GM19035 (cell line): ENCODE measurements around the gene GLUD1.
"Not testable (repeated sequence)": the region's sequence is repeated elsewhere in the genome, so short reads cannot be mapped to it uniquely, and the experiment has no call there.

Experiments
- ATAC-seq: cut with Tn5 transposase; IDR thresholded peaks from one replicate; pipeline ENCODE4 v1.9.1; 2021; ENCODE audit not compliant: unreplicated experiment

Gene GLUD1

DNA sequence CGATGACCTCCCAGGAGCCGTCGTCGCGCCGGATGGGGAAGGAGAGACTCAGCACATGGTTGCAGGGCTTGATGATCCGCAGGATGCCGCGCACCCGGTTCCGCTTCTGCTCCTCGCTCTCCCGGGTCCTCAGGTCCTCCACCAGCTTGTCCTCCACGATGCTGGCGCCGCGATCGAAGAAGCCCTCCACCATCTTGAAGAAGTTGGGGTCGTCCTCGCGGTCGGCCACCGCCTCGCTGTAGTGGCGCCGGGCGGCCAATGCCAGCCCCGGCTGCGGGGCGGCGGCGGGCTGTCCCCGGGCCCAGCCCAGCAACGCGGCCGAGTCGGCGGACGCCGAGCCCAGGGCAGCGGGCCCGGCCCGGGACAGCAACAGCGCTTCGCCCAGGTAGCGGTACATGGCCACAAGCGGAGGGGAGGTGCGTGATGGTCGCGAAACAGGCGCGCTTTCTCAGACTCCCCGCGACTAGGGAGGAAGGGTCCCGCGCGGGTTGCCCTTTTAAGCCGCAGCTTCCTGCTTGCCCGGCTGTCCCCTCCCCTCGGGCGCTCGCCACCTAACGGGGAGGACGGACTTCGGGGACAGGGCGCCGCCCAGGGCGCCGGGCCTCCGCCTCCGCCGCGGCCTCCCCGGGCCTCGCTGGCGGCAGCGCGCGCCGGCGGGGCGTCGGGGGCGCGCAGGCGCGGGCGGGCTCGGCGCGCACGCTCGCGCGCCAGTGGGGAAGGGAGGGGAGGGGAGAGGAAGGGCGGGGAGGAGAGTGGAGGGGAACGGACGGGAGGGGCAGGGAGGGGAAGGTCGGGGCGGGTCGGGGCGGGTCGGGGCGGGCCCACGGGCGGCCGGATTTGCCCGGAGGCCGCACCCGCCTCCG lies at the start of gene GLUD1, which contains the start of gene SHLD2:
Gene GLUD1 (minus strand): TSS at position 471 of the 863 bp plus-strand sequence. CDS start 74 bp downstream, at position 397.
Gene SHLD2 (plus strand): TSS at position 834 of the 863 bp plus-strand sequence. CDS start 56,149 bp downstream, outside the sequence.
- peak; percentile 71 for ATAC-seq

DNA sequence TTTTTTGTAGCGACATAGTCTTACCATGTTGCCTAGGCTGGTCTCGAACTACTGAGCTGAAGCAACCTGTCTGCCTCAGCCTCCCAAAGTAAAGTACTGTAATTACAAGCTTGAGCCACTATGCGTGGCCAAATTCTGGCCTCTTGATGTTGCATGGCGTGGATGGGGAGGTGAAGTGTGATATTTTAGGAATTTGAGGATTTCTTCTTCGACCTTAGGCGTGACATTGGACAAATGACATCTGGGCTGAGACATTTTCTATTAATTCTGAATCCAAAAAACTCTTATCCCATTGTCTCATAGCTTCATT lies 48.4 kb upstream of the GLUD1 start:
- ATAC-seq, result not testable (repeated sequence)

DNA sequence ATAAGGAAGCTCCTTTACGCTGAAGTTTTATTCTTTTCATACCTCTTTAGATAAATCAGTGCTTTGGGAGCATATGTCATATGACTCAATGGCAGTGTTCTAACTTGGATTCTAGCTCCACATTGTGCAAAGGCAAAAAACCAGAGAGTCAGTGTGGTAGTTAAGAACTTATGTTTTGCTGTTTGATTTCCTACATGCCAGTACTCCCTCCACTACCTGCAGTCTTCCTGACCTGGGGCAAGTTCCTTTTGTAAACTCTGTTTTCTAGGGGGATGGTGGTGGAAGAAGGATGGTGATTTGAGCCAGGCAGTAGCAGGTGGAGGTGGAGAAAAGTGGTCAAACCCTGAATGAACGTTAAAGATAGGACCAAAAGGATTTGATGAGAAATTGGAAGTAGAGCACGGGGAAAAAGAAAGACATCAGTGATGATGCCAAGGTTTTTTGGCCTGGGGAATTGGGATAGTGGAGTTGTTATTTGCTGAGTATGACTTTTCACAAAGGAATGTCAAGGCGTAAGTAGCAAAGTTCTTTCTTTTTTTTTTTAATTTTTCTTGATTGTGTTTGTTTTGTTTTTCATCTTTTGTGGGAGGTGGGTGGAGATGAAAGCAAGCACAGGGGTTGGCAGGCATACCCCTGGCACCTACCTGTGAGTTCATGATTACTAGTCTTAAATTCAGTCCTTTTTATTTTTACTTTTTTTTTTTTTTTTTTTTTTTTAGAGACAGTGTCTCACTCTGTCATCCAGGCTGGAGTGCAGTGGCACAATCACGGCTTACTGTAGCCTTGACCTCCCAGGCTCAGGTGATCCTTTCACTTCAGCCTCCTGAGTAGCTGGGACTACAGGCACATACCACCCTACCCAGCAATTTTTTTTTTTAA lies 47.8 kb upstream of the GLUD1 start:
- ATAC-seq, result not testable (repeated sequence)

DNA sequence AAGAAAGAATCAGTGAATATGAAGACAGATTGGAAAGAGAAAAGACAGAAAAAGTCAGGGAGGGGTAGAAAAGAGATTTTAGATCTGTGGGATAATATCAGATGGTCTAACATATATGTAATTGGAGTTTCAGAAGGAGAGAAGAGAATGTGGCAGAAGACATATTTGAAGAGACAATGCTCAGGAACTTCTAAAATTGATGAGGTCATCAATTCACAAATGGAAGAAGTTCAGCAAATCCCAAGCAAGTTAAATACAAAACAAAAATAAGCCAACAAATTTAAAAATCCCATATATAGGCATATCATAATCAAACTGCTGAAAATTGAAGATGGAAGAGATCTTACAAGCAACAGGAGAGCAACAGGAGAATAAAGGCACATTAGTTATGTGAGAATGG lies 42.8 kb upstream of the GLUD1 start:
- ATAC-seq, result not testable (repeated sequence)

DNA sequence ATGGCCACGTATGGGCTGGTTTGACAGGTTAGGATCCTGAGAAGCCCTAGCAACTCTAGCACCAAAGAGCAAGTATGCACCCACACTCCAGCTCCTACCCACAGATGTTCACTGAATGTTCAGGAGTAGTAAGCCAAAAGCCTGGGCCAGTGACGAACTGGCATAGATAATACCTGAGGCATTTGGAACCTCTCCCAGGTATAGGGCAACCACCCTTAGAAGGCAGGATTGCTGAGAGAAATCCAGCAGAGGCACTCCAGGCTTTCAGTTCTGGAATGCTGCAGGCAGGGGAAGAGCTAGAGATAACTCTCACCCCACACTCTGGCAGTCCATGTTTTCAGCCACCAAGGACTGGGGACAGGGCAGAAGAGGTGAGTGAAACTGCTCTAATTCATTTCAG lies 39.8 kb upstream of the GLUD1 start:
- not testable (repeated sequence) for ATAC-seq

DNA sequence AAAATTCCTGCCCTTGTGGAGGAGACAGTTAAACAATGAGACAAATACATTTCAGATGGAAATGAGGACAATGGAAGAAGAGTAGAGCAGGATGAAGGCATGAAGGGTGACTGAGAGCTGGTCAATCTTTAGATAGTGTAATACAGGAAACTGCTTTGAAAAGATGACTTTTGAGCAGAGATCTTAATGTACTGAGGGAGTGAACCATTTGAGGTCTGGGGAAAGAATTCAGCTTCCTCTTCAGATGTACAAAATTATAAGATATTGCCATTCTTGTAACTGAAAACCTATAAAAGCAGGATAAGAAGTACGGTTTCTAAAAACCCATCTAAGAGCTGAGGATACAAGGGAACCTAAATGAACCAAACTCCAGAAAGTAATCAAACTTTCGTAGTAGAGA lies 39.3 kb upstream of the GLUD1 start:
- not testable (repeated sequence) for ATAC-seq

DNA sequence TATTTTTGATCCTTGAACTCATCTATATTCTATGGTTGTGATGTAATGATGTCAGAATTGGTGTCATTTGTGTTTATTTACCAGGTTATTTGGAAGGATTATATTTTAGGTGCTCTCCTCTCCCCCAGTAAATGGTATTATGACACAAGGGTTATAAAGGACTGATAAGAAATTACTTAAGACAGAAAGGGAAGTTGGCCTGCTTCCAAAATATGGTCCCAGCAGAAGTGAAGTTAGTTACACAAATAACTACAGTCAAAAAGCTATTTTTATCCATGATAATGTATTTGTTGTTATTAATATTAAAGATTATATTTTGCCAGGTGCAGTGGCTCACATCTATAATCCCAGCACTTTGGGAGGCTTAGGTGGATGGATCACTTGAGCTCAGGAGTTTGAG lies 37.5 kb upstream of the GLUD1 start:
- ATAC-seq, result not testable (repeated sequence)

DNA sequence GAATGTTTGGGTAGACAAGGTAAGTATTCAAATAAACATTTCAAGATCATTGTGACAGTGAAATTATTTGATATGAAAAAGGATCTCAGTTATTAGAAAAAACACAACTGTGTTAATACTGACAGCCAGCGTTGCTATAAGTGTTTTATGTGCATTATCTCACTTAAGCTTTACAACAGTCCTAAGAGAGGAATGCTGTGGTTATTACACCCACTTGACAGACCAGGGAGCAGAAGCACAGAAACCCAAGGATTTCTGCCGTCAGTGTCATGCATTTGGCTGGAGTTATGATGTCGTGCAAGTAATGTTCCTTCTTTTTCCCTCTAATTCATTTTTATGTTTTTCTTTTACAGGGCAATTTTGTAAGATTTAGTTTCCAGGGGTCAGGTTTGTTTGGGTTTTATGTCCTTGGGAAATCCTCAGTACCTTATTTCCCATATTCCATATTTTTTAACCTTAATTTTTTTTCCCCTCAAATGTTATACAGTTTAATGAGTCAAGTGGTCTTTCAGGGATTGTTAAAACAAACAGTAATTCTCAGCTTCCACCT lies 33.0 kb upstream of the GLUD1 start:
- not testable (repeated sequence) for ATAC-seq

DNA sequence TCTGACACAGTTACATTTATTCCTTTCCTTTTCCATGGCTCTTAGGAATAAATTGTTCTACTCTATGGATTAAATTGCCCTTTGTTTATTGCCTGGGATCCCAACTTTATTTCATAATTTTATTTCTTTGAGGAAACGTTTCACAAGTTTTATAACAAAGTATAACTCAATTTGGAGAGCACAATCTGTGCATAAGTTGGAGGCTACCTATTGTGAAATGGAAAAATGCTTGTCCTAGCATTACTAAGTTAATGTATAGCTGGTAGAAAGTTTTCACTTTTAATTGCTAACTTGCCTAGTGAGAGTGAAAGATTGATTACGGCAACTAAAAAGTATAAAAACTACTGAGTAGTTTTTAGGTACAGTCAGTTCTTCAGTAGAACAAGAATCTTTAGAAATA lies 32.4 kb upstream of the GLUD1 start:
- ATAC-seq, result not testable (repeated sequence)

DNA sequence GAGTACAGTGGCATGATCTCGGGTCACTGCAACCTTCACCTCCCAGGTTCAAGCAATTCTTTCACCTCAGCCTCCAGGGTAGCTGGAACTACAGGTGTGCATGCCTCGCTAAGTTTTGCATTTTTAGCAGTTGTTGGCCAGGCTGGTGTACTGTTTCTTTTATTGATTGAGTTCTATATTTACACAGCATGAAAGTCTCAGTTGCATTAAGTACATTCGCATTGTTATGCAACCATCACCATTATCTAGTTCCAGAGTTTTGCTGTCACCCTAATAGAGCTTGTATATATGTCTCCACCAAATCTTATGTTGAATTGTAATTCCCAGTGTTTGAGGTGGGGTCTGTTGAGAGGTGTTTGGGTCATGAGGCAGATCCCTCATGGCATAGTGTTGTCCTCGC lies 28.7 kb upstream of the GLUD1 start:
- ATAC-seq, result not testable (repeated sequence)

DNA sequence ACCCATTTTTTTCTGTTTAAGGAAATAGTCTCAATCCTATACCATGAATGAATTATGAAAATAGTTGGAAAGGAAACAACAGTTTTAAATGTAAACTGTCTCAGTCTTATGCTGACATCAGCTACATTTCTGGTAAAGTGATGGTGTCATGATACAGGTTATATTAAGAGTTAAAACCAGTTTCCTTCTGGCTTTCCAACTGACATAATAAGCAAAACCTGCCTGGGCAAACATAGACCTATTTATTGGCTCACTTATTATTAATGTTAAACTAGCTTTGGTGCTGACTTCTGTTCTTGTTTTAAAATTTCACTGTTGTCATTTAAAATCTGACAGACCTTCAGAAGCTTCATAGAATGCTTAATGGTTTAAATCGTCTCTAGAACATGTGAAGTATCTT lies 24.4 kb upstream of the GLUD1 start:
- not testable (repeated sequence) for ATAC-seq

DNA sequence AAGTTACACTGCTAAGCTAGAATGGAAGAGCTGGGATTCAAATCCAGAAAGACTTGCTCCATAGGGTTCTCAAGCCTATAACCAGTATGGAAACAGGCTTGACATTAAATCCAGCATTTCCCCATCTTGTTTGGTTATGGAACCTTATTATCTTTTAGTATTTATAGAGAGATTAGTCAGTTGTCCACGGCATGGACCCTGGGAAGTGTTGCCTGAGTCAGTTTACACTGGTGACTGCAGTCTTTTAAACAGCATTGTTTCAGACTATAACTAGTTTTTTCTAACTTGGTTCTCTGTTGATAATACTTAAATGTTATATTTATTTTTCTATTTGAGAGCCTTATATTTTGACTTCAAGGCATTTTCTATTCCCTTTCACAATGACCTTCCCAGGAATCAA lies 23.5 kb upstream of the GLUD1 start:
- ATAC-seq, result not testable (repeated sequence)

DNA sequence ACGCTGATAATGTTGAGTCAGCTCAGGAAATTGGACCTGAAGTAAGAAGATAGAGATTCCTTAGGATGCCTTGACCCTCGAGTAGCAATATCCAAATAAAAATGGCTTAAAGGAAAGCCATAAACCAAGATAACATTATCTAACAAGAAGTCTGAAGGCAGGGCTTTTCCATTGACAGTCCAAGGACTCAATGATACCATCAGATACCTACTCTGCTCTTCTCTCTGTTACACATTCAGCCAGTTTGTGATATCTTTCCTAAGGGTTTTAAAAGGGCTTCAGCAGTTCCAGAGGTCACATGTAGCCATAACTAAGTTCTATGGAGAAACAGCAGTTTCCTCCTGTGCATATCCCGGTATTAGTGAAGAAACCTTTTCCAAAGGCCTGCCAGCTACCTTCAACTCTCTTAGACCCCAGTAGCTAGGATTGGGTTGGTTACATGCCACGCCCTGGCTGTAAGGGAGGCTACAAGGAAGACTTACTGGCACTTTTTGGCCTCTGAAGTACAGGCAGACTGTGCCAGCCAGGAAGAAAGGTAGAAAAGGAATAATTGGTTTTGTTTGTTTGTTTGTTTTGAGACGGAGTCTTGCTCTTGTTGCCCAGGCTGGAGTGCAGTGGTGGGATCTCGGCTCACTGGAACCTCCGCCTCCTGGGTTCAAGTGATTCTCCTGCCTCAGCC lies 10.9 kb upstream of the GLUD1 start:
- no peak for ATAC-seq

DNA sequence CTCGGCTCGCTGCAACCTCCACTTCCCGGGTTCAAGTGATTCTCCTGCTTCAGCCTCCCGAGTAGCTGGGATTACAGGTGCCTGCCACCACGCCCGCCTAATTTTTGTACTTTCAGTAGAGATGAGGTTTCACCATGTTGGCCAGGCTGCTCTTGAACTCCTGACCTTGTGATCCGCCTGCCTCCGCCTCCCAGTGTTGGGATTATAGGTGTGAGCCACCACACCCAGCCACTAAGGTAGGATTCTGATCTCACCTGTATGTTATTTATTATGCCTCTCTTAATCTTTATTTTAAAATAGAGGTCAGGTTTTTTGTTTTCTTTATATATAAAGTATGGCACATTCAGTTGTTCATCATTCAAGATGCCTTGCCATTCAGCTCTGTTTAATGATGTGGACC lies 10.1 kb upstream of the GLUD1 start:
- not testable (repeated sequence) for ATAC-seq

DNA sequence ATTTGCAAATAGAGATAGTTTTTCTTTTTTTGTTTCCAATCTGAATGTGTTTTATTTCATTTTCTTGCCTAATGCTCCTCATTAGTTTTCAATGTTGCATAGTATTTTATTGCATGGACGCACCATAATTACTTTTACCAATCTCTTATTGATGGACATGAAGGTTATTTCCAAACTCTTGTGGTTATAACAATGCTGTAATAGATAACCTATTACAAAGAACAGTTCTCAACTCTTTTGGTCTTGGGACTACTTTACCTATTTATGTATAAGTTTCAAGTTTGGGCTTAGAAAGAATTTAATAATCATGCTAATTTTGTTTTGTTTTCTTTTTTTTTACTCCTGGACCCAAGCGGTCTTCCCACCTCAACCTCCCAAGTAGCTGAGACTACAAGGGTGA lies 7.4 kb upstream of the GLUD1 start:
- no peak for ATAC-seq

DNA sequence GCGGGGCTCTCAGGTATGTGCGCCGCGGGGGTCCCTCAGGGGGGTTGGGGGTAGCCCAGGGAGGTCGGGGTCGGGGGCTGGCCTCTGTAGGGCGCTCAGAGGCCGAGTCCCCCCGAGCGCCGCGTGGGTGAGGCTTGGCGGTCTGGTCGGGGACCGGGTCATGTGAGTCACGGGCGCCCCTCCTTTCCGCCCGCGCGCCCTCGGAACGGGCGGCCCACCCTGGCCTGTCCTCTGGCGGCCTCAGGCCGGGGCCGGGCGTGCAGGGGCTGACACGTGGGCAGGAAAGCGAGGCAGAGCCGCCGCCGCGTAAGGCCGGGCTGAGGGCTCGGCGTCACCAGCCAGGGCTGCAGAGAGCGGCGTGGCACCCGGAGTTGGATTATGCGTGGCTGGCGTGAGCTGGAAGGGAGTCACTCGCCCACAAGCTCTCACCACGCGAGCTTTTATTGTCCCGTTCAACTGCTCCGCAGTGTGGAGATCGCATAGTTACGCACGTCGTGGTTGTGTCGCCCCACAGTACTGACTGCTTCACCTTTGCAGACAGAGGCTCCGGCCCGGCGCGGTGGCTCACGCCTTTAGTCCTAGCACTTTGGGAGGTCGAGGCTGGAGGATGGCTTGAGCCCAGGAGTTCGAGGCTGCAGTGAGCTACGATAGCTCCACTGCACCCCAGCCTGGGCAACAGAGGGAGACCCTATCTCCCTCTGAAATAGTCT lies 748 bp upstream of the GLUD1 start:
- ATAC-seq, result peak; percentile 57

DNA sequence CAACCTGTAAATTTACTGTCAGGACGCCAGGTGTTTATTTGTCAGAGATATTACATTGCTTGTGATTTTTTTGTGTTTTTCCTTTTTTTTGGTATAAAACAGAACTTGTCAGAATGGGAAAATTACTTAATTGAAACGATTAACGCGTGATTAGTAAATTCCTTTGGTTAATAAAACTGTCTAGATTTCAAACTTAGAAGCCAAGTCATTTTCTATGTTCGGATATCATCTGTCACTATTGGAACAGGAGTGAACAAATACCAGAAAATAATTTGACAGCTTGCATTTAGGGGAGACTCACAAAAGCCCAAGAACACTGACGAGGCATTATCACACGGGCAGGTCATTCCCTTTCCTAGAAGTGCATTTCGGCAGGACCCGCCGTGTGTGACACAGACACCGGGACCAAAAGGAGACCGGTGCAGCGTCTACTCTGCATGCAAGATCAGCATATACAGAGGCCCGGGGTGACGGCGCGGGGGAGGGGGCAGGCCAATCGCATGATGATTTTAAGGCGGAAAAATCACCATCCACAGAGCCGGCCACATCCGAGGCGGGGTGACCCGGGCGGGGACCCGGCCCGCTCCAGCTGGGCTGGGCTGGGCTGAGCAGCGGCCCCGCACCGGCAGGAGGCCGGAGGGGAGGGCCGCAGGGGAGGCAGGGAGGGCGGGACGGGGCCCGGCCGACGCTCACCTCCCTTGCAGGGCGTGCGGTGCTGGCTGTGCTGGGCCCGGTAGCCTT lies 841 bp downstream of the GLUD1 start:
- ATAC-seq, result peak; percentile 33

DNA sequence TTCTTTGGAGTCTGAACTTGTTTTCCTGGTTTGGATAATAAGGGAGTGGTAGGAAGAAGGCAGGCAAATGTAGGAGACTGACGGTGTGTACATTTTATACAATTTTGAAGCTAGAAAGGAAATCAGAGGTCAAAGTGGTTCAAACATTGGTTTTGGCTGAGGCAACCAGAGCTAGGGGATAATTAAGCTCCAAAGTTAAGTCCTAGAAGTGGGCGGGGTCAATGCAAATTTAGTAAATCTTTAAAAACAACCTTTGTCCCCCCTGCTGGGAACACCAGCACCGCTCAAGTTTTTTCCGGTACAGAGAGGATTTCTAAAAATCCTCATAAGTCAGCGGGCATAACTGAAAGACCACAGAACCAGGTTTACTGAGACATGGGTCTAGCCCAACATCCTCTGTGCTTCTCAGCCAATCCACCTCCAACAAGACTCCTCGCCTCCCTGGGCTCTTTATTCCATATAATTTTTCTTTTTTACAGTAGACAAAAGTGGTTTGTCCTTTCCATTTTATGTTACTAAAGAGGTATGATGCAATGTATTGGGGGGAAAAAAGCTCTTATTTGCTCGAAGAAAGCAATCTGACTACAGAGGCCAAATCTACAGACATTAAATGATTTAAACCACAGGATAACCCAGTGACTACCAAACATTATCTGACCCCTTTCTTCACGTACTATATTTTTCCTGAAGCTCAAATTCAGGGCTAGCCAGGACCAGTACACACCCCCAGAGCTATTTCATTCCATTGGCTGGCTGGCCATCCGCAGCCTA lies 1.6 kb downstream of the GLUD1 start:
- no peak for ATAC-seq

DNA sequence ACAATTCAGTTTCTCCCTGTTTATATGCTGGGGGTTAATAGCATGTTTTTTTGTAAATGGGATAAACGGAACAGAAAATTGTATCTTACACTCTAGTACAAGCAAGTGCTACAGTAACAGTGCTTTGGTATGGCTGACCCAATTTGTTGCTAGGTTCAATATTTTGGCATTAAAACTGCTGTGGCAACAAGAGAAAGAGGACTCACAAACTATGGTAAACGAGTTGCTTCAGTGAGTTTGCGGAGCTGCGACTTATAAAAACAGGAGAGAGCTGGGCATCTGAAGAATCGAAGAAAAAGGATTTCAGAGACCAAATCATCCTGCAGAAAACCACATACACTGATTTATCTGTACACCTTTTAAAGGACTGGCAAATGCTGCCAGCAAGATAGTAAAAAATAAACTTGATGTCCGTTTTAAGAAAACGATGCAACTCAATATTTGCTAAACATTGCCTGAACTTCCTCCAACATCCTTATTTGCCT lies 2.2 kb downstream of the GLUD1 start:
- no peak for ATAC-seq
